ENCODE data around the gene NEURL4.
A peak's percentile ranks its signal among the peaks of the same experiment; 100 is the strongest.
"Not testable (repeated sequence)": the region's sequence is repeated elsewhere in the genome, so short reads cannot be mapped to it uniquely, and the experiment has no call there.

The NEURL4 gene

DNA sequence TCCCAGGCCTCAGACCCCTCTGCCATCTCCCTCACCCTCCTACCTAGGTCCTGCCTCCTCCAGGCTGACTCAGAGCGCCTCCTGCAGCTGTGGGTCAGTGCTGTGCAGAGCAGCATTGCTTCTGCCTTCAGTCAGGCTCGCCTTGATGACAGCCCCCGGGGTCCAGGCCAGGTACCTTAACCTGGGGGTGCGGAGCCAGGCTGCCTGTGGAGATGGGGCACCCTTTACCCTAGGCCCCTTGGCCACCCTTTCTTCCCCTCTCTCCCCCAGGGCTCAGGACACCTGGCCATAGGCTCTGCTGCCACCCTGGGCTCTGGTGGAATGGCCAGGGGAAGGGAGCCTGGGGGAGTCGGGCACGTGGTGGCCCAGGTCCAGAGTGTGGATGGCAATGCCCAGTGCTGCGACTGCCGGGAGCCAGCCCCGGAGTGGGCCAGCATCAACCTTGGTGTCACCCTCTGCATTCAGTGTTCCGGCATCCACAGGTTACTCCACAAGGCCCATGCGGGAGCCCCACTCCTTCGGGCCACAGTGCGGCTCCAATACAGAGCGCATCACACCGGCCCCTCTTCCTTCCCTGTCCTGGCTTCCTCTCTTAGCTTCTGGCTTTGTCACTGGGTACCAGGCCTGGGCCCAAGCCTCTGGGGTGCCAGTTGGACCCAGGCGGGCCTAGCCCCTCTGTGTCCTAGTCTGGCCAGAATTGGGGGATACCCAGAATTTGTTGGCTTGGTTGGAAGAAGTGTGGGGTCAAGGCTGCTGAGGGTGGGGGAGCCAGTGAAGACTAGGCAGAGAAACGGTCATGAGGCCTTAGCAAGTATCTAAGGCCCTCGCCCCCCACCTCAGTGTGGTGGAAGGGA is 17.9 kb upstream of the NEURL4 start:
- DNase-seq: no peak

DNA sequence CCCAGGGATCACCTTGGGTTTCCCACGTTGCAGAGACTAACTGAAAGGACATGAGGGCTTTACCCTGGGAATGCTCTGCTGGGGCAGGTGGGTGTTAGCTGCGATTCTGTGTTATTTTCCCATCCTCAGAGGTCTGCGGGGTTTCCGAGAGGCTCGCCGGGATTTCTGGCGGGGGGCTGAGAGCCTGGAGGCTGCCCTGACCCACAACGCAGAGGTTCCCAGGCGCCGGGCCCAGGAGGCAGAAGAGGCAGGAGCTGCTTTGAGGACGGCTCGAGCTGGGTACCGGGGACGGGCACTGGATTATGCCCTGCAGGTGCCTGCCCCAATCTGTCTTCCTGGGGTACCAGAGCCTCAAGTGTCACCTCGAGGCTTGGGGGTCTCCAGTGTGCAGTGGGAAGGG is 14.1 kb upstream of the NEURL4 start:
- DNase-seq: no peak

DNA sequence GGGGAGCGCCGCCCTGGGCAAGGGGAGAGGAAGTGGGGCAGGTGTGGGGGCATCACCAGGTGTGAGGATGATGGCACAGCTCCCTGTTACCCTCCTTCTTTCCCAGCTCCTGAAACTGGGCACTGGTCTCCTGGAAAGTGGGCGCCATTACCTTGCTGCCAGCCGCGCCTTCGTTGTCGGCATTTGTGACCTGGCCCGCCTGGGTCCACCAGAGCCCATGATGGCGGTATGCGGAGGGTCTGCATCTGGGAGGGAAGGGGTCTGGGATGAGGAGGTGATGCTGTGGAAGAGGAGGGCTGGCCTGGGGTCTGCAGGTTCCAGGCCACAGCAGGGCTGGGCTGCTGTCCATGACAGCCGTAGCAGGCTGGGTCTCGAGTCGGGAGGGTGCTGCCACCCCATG is 12.7 kb upstream of the NEURL4 start:
- no peak for DNase-seq

DNA sequence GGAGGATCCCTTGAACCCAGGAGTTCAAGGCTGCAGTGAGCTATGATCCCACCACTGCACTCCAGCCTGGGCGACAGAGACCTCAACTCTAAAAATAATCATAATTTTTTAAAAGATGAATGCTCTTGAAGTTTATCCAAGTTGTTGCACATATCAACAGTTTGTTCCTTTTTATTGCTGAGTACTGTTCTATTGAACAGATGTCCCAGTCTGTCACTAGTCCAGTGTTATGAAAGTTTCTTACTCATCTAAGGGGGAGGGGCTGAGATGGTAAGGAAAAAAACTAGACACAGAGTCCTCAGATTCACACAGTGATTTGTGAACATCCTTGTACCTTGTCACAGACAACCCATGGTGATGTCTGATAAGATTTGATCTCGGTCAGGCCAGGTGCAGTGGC is 11.0 kb upstream of the NEURL4 start:
- no peak for DNase-seq

DNA sequence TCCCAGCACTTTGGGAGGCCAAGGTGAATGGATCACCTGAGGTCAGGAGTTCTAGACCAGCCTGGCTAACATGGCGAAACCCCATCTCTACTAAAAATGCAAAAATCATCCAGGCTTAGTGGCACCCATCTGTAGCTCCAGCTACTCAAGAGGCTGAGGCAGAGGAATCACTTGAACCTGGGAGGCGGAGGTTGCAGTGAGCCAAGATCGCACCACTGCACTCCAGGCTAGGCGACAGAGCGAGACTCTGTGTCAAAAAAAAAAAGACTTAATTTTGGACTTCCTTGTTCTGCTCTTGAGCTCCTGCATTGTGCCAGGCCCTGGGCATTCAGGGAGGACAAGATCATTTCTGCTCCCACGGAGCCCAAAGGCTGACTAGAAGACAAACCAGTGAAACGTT is 8.5 kb upstream of the NEURL4 start:
- DNase-seq: not testable (repeated sequence)

DNA sequence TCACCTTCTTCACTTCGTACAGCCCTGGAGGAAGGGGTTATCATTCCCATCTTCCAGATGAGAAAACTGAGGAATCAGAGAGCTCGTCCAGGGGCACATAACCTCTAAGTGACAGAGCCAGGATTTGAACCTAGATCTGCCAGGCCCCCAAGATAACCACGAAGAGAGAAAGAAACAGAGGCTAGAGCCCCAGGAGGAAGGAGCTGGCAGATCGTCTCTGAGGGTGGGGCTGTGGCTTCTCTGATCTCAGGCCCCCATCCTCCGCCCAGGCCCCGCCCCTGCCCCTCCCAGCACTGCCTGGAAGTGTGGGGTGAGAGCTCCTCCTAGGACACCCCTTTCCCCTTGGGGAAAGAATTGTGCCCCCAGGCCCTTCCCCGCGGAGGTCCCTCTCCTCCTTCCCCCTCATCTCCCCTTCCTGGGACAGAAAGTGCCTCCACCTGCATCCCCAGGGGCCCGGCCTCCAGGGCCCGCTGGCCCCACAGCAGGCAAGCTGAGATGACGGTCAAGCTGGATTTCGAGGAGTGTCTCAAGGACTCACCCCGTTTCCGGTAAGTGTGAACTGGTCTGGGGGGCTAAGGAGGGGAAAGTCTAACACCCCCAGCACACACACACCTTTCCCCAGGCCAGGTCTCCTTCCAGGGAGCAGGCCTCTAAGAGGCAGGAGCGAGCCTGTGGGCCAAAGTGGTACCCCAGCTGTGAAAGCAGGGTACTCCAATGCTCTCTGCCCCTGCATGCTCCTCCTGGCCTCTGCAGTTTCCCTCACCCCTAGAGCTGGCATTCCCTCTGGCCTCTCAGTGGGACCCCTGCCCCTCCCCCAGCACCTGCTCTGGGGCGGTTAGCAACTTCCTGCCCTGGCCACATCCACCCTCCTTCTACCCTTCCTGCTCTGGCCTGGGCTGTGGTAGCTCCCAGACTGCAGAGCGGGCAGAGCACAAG is 7.4 kb upstream of the NEURL4 start, which contains the start of gene ACAP1:
Gene ACAP1 (plus strand): TSS at position 290 of the 936 bp plus-strand sequence. CDS start 206 bp downstream, at position 496.
- no peak for DNase-seq

DNA sequence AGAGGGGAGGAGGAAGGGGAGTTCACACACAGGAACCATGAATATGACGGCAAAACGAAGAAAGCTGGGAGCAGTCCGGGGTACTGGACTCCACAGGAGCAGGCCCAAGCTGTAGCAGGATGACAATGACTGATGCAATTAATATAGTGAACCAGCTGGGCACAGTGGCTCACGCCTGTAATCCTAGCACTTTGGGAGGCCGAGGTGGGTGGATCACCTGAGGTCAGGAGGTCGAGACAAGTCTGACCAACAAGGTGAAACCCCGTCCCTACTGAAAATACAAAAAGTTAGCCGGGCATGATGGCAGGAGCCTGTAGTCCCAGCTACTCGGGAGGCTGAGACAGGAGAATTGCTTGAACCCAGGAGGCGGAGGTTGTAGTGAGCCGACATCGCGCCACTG is 6.6 kb upstream of the NEURL4 start:
- not testable (repeated sequence) for DNase-seq

DNA sequence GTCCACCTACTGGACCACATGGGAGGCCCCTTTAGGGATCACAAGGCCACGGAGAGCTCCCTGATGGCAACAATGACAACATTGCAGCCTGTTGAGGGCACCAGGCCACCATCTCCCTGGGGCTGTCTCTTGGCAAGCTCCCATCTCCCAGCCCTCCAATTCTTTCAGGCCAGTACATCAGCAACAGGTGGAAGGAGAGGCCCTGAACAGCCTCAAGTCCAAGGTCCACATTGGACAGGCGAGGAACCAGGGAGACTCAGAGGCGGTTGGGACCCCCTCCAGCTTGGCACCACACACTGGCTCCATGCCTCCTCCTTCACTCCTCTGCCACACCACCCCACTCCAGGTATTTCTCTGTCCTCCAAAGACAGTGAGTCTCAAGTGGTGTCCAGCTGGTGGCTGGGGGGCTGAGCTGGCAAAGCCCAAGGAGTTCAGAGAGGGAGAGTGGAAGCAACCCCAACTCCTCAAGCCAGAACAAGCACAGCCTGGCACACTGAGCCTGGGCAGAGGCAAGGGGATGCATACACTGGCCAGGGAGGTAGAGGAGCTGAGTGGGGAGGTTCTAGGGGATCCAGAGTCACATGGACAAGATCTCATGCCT is 5.9 kb upstream of the NEURL4 start:
- DNase-seq: no peak

DNA sequence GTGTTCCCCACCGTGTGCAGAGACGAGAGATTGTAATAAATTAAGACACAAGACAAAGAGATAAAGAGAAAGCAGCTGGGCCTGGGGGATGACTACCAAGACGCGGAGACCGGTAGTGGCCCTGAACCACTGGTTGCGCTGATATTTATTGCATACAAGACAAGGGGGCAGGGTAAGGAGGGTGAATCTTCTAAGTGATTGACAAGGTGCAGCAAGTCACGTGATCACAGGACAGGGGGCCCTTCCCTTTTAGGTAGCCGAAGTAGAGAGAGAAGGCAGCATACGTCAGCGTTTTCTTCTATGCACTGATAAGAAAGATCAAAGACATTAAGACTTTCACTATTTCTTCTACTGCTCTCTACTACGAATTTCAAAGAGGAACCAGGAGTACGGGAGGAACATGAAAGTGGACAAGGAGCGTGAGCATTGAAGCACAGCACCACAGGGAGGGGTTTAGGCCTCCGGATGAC is 3.5 kb upstream of the NEURL4 start:
- not testable (repeated sequence) for DNase-seq

DNA sequence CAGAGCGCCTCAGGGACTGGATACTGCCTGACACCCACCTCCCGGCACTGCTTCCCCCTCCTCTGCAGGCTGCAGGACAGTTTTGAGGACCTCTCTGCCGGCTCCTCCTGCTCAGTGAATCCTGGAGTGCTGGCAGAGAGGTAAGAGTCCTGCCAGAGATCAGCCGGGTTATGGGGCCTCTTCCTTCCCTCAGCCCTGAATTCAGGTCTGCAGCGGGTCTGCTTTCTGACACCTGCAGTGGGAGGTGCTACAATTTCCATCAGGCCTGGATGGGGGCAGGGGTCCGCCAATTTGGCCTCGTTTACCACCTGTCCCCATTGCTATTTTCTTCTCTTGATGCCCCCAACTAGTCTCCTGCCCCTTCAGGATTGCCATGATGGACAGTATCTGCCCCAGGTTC is 3.0 kb upstream of the NEURL4 start:
- DNase-seq: no peak

DNA sequence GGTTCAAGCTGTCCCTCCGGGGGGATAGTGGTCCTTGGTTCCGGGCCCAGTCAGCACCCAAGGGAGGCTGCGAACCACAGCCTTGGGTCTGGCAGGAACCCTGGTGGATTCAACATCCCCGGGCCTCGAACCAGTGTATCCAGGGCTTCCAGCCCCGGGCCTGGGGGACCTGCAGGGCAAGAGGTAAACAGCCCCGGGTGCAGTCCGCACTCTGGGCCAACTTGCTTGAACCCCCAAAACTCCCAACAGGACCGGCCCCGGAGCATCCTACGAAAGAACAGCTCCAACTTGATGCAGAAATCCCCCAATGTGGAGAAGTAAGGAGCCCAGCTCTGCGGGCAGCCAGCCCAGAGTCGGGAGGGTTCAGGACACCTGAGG is 1.5 kb upstream of the NEURL4 start:
- no peak for DNase-seq

DNA sequence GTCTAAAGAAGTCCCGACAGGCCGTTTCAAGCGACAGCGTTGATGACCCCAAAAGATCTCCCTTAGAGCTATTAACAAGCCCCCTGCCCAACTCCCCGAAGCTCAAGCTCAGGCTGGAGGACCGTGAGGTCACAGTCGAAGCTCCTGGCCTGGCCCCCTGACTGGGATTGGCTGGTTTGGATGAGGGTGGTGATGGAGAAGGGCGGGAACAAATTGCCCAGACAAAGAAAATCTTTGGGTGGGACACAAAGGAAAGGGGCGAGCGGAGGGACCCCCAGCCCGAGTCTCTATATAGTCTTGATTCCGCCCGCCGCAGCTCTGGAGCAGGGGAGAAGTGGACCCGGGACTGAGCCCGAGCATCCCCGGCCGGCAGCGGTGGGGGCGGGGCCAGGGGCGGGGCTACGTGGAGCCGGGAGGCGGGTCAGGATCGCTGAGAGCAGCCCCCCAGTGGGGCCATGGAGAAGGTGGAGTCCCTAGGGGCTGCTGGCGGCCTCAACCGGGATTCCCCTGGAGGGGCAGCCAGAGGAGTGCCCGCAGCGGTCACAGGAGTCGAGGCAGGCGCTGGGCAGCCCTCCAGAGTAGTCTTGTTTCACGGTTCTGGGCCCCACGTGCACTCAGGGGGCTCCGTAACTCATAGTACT is 982 bp upstream of the NEURL4 start:
- peak; percentile 61 to 77 for DNase-seq

DNA sequence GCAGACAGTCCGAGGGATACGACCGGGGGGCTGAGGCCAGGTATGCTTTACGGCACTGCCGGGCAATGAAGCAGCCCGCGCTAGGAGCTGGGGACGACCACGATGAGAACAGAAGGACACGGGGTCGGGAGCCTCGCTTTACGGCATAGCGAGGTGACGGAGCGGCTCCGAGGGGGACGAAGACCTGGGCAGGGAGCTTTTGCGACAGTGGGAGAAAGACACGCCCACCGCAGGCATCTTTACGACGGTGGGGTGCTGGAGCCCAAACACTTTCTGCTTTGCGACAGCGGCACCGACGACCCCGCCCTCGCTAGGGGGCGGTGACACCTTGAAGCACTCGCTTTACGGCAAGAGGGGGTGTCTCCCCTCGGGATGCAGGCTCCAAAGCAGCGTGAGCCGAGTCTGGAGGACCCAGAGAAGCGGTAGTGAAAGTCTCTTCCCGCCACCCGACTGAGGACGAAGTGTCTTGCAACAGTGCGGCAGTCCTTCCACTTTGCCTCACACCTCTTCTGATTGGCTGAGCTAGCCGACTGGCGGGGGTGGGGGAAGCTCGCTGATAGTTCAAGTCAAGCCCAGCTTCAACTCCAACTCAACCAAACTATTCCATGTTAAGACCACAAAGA is 350 bp upstream of the NEURL4 start:
- DNase-seq: peak; percentile 96 to 100

DNA sequence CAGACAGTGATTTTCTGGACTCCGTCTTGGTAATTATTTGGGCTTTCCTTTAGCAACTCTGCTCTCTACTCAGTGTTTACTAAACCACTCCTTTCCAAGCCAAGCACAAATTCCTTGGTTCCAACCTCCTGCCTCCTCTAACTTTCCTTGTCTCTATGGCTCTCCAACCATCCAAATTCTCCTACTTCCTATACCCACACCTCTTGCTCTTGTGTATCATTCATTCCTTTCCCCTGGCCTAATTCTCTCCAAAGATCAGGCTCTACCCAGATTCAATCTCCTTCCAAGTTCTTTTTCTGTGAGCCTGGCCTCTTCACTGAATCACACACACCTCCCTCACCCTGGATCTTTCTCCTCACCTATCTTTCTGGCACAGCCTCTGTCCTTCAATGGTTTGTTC is 1.1 kb downstream of the NEURL4 start:
- DNase-seq: no peak

DNA sequence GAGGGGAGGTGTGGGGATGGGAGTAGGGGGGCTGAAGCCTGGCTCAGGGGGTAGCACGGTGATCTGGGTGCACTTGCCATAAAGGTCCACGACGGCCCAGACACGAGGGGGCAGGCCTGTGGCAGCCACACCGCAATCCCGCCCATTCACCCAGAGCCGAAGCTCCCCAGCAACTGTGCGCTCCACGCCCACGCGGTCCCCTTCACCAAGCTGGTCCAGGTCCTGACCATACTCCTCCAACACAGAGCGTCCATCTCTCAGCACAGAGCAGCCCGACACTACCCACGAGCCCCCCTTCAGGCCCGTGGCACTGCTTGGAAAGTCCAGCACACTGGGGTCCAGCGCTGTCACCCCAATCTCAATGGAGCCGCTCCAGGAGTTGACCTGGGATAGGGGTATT is 1.6 kb downstream of the NEURL4 start:
- no peak for DNase-seq

DNA sequence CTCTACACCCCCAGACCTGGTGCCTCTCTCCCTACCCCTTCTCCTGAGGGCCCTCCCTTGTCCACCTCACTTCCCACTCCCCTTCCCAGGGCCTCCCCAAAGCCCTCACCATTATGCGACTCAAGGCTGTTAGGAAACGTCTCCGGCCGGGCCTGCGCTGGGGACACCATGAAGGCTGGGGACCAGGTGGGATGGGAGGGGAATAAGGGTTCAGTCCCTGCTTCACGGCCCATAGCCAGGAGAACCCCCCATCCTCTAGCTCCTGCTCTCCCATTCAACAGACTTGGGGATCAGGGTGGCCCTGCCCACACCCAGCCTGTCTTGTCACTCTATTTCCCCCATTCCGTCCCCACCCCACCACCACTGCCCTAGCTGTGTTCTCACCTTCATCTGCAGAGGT is 2.1 kb downstream of the NEURL4 start:
- DNase-seq: no peak

DNA sequence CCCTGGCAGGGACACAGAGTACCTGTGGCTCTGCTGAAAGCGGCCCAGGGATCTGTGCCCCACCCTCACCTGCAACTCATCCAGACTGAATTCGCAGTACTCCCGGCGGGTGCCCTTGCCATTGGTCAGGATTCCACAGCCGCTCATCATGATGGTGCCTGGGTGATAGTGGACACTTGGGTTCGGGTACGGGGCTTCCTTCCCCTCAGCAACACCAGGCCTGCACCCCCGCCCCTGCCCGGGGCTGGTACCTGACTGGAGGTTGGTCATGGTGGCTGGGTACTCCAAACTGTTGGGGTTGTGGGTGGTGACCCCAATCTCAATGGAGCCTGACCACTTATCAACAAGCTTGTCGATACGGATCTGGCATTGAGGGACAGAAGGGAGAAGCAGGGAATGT is 2.9 kb downstream of the NEURL4 start:
- DNase-seq: no peak

DNA sequence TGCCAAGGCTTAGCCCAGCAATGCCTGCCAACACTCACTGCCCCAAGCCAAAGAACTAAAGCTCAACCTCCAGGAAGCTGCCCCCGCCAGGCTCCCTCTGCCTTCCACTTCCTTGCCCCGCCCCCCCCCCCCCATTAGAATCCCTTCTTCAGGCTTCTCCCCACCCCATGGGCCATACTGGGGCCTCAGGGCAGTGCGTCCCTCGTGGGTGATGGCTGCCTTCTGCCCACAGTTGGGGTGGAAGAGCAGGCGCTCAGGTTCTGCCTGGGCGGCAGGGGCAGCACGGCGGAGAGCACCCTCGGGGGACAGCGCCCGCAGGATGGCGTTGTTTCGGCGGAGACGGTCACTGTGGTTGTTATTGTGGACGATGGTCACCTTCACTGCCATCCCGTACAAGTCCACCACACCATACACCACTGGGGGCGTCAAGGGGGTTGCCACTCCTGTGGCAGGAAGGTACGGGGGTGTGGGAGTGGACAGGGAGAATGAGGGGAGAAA is 4.1 kb downstream of the NEURL4 start:
- no peak for DNase-seq

DNA sequence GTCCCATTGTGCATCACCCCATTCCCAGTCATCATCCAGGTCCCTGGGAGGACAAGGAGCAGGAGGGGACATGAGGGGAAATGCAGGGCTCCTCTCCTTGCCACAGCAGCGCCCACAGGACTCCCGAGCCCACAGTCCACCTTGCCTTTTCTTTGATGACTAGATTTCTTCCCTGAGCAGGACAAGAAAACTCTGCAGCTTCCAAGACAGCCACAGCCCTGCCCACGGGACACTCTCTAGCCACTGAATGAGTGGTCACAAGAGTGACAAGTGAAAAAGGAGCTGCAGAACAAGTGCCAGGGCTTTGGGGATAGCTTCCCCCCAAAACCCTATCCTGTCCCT is 4.7 kb downstream of the NEURL4 start:
- no peak for DNase-seq

DNA sequence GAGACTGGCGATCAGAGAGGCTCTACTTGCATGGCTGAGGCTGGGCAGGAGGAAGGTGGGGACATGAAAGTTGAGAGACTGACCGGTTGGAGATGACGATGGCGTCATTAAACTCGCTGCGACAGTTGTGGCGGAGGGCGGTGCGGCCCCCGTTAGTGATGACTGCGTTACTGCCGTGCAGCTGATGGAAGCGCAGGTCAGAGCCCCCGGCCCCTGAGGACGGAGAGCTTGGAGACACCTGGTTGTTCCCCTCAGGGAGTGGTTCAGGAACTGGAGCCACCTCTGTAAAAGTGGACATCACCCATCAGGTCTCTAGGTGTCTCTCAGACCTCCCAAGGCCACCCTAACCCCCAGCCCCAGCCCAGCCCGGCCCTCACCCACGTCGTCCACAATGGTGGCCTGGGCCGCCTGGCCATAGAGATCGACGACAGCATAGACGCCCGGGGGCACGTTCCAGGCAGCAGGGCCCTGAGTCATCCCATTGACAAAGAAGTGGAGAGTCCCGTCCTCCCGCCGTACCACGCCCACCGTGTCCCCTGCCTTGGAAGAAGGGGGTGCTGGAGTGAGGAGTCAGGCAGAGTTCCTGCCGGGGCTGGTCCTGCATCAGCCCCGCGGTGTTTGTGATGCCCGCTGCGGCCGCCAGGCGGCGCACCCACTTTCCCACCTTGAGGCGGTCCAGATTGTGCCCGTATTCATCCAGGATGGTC is 5.3 kb downstream of the NEURL4 start:
- DNase-seq: peak in 1 of 2 experiments; percentile 37

DNA sequence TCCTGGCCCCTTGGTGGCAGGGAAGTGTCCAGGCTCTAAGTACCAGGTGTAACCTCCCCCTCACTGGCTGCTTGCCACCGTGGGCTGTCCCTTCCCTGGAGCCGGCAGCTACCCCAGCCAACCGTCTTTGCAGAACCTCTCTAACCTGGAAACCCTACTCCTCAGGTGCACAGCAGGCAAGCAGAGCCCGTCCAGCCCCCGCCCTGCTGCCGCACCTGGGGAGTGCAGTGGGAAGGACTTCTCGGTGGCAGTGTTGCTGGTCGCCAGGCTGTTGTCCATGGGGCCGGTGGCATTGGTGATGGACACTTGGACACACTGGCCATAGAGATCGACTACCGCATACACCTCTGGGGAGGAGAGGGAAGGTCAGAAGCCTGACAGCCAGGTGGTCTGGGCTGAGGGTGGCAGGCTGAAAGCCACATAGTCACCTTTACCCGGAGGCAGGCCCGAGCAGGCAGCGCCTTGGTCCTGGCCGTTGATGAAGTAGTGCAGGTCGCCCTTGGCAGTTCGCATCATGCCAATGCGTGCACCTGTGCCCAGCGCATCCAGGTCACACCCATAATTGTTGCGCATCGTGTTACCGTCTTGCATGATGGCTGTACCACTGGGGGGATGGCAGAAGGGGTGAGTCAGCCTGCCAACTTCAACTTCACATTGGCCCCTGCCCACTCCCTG is 6.5 kb downstream of the NEURL4 start:
- DNase-seq: no peak

All from NCI-H526 (cell line).